ENCODE measurements around the gene CPNE5. TPM values are rescaled to one million over a fixed set of nuclear protein-coding genes. Genes with fewer than 3 reads are reported as not detected.

Gene CPNE5
- total and polyA plus RNA-seq, 9 of the 15 experiments (the other 6 are each of a cell fraction or from before 2014, with no cell fraction given) = 0.14 to 1.0 (median 0.46) TPM; not detected in 2

DNA sequence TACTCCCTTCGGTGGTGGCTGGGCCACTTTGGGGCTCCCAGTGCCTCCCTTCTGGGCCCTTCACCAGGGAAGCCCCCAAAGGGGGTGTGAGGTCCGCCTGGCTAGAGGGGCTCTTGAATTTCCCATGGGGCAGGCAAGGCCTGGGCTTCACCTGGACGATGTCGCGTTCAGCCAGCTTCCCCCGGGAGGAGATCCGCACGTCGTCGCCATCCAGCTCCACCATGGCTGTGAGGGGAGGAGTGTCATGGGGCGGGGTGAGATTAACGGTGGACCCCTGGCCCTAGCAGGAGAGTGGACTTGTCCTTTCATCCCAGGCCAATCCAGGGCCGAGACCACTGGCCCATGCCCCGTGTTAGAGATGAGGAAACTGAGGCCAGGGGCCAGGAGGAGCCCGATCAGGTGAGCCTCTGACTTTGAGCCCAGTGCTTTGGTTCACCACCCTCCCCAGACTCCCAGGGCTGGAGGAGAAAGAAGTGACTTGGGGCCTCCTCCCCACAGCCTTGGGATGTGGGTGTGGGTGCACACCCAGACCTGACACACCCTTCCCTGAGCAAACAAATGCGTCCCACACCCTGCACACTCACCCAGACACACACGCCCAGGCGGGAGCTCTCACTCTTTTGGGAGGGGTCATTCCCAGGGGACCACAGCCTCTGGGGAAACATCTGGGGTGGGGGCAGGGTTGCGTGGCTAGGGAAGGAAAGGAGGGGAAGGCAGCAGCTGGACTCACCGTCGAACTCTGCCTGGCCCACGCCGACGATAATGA, 95.5 kb downstream of the CPNE5 start:
- Histone ChIP-seq H3K9ac (ENCODE audit: insufficient read depth in 1 of 2, low read depth in 2 of 2, low read length in 2 of 2) (peak overlapping the region in 1 of 2 experiments; percentile 28; a peak in 1 of 4 replicates), H3K4me1 (replicated peaks in 1 of 2; ENCODE audit: control insufficient read depth in 2 of 2, insufficient read depth in 2 of 2, low read length in 2 of 2) (peaks cover 0 to 15% of the 10 kb centered on the region in 2 experiments; a peak in 4 of 5 replicates), H3K9me1 (ENCODE audit: control insufficient read depth, insufficient read depth, low read length) (no peaks in the 10 kb centered on the region), H3K9me3 (replicated peaks; ENCODE audit: control insufficient read depth, insufficient read depth, low read depth, low read length) (no peaks in the 10 kb centered on the region), H2AFZ (ENCODE audit: low read depth, low read length) (no peak overlapping the region), H3K79me2 (ENCODE audit: control insufficient read depth, insufficient read depth, low read length) (no peaks in the 10 kb centered on the region), H4K20me1 (replicated peaks; ENCODE audit: control insufficient read depth, insufficient read depth, low read length) (peaks cover 10% of the 10 kb centered on the region), H3K27me3 (ENCODE audit: control insufficient read depth in 2 of 2, insufficient read depth in 2 of 2, low read length in 2 of 2) (peaks cover 25 to 84% of the 10 kb centered on the region in 2 experiments; a peak in 4 of 5 replicates), H3K36me3 (ENCODE audit: control insufficient read depth, insufficient read depth, low read length) (no peaks in the 10 kb centered on the region), H3K4me2 (ENCODE audit: insufficient read depth, low read length) (no peak overlapping the region), H3K27ac (ENCODE audit: extremely low read depth, low read depth, low read length) (no peak overlapping the region), H3K4me3 (no peak overlapping the region)
- intact Hi-C loops (cut with micrococcal nuclease) (no loop called here), in situ Hi-C loops (cut with MboI) (no loop called here)
- TF ChIP-seq, protein P1, sequence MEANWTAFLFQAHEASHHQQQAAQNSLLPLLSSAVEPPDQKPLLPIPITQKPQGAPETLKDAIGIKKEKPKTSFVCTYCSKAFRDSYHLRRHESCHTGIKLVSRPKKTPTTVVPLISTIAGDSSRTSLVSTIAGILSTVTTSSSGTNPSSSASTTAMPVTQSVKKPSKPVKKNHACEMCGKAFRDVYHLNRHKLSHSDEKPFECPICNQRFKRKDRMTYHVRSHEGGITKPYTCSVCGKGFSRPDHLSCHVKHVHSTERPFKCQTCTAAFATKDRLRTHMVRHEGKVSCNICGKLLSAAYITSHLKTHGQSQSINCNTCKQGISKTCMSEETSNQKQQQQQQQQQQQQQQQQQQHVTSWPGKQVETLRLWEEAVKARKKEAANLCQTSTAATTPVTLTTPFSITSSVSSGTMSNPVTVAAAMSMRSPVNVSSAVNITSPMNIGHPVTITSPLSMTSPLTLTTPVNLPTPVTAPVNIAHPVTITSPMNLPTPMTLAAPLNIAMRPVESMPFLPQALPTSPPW (CRISPR knock-in tag; IDR thresholded peaks at IDR 0.05) = 0 out of 2 replicates have a peak, but pooled peaks have one; percentile 8
- TF ChIP-seq ZNF445 (CRISPR knock-in tag; IDR thresholded peaks at IDR 0.05; ENCODE audit: low read depth) (no peak), SP1 (CRISPR knock-in tag; IDR thresholded peaks at IDR 0.05) (no peak), ZNF766 (CRISPR knock-in tag; conservative IDR thresholded peaks at IDR 0.05) (no peak), IFI16 (CRISPR knock-in tag; IDR thresholded peaks at IDR 0.05) (no peak), TSC22D4 (tag; IDR thresholded peaks at IDR 0.05) (no peak), NCOA6 (IDR thresholded peaks at IDR 0.05) (no peak), NRF1 (conservative IDR thresholded peaks at IDR 0.05 in 1 of 2, IDR thresholded peaks at IDR 0.05 in 1 of 2) (no peak; a peak in 1 of 4 replicates), XRCC4 (IDR thresholded peaks at IDR 0.05; ENCODE audit: extremely low read depth, insufficient read depth, insufficient read length) (no peak)
- TF ChIP-seq, protein P2, sequence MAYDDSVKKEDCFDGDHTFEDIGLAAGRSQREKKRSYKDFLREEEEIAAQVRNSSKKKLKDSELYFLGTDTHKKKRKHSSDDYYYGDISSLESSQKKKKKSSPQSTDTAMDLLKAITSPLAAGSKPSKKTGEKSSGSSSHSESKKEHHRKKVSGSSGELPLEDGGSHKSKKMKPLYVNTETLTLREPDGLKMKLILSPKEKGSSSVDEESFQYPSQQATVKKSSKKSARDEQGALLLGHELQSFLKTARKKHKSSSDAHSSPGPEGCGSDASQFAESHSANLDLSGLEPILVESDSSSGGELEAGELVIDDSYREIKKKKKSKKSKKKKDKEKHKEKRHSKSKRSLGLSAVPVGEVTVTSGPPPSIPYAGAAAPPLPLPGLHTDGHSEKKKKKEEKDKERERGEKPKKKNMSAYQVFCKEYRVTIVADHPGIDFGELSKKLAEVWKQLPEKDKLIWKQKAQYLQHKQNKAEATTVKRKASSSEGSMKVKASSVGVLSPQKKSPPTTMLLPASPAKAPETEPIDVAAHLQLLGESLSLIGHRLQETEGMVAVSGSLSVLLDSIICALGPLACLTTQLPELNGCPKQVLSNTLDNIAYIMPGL (CRISPR knock-in tag; IDR thresholded peaks at IDR 0.05) = no peak
- TF ChIP-seq, protein P3, sequence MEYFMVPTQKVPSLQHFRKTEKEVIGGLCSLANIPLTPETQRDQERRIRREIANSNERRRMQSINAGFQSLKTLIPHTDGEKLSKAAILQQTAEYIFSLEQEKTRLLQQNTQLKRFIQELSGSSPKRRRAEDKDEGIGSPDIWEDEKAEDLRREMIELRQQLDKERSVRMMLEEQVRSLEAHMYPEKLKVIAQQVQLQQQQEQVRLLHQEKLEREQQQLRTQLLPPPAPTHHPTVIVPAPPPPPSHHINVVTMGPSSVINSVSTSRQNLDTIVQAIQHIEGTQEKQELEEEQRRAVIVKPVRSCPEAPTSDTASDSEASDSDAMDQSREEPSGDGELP (CRISPR knock-in tag; IDR thresholded peaks at IDR 0.05; ENCODE audit: borderline replicate concordance) = 0 out of 2 replicates have a peak, but pooled peaks have one; percentile 24
- no peak for ATAC-seq
- CTCF ChIA-PET (ENCODE audit: low intra/inter-chr PET ratio) = interaction anchor here (0.5 kb wide), 1 partner anchor 170 kb away, joined by 3 read pairs; no protein-coding TSS in a partner anchor
- POLR2A ChIA-PET = interaction anchor here (0.6 to 1.3 kb wide), 3 partner anchors 14 to 254 kb away, joined by 3 read pairs; no protein-coding TSS in a partner anchor
- FAIRE-seq = no peak
- peak in 2 of 4 experiments; percentile 70 to 71 for DNase-seq (ENCODE audit: extremely low read depth in 1 of 4, low spot score in 3 of 4)
- no TSS peak for BruUV-seq (replicated peaks)
- WGBS (ENCODE audit: insufficient coverage, low coverage, missing lambda C conversion rate) = 17% methylated on average over 24 of the region's 24 CpGs
